Skeletal muscle cell (primary cell): ENCODE results near the gene ITGB8.
A peak's percentile ranks its signal among the peaks of the same experiment; 100 is the strongest.
"Not testable (repeated sequence)": the region's sequence is repeated elsewhere in the genome, so short reads cannot be mapped to it uniquely, and the experiment has no call there.

Experiments used
- DNase-seq: peaks from one replicate; pipeline ENCODE4 v3.0.0-alpha.2; 2010; ENCODE audit warnings: low read depth
- H3K4me3 ChIP-seq: 2 replicates; pipeline ENCODE4 v1.5.1; 2011; ENCODE audit warnings: low read depth, mild to moderate bottlenecking, control low read depth, low read length, moderate library complexity

Gene ITGB8

DNA sequence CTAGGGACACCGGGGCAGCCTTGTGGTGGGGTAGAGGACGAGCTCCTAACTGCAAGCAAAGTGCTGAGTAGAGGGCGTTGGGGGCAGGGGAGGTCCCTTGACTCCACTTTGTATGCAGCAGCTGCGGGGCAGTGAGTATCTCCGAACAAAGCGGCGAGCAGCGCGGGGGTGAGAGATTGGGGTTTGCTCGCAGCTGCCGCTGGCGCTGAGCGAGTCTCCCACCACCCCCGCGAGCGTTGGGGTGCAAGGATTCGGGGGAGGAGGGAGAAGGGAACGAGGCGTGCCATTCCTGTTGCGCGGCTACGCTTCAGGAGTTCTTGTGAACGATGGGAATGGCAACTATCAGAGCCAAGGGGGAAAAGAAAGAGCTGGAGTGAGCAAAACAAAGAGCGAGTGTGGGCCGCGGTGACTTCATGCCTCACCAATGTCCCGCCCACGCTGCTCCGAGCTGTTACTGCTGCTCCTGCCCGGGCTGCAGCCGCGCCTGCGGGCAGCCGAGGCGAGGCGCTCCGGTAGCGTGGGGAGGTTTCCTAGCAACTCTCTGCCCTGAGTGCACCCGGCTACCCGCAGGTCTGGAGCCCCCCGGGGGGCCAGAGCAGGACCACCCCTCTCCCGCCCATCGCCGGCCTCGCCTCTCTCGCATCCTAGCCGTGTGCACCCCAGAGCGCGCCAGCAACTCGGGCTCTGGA is at the start of gene ITGB8:
Gene ITGB8 (plus strand): TSS at position 662 of the 689 bp plus-strand sequence. CDS start 907 bp downstream, outside the sequence.
- peak; percentile 85 for DNase-seq

DNA sequence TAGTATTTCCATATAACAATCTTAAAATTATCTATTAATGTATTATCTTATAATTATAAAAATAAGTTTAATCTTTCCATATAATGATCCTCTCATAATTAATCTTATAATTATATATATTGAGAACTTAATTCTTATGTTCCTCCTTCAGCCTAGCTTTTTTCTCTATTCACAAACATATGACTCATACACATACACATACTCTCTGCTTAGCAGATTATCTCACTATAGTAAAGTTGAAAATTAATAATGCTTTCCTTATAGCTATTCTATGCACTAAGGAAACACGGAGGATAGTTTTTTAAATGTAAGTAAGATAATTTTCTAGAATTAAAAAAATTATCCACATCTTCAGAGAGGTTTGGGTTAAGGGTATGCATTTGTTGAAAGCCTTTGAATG is 47.7 kb upstream of the ITGB8 start:
- H3K4me3 ChIP-seq = no peak overlapping the region
- DNase-seq = no peak

More for the DNA sequence above, at the start of gene ITGB8:
- H3K4me3 ChIP-seq = peak within 1 kb of the TSS; percentile 66

GRCh38 chr7:20283385-20283784 is 47.3 kb upstream of the ITGB8 start:
- no peak for DNase-seq
- no peak overlapping the region for H3K4me3 ChIP-seq

- H3K4me3 ChIP-seq = no peak overlapping the region
- DNase-seq = no peak
Measured at GRCh38 chr7:20284003-20284770, 46.5 kb upstream of the ITGB8 start.

DNA sequence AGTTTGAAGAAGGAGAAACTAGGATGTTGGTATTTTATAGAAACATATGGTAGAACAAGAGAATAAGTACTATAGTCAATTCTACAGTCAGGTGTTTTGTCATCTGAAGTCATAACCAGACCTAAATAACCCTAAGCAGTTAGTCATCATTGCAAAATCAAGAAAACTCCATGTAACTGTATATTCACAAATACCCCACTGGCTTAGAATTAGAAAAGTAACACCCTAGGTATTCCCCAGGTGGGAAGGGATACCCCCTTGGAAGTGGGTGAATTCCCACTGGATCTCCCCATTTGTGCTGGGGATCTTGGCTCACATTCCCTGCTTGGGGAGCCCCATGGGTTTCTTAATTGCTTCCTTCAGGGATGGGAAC is 45.9 kb upstream of the ITGB8 start:
- no peak overlapping the region for H3K4me3 ChIP-seq

GRCh38 chr7:20287317-20287716 is 43.4 kb upstream of the ITGB8 start:
- DNase-seq = no peak
- no peak overlapping the region for H3K4me3 ChIP-seq

More for the DNA sequence above, 45.9 kb upstream of the ITGB8 start:
- DNase-seq = no peak

DNA sequence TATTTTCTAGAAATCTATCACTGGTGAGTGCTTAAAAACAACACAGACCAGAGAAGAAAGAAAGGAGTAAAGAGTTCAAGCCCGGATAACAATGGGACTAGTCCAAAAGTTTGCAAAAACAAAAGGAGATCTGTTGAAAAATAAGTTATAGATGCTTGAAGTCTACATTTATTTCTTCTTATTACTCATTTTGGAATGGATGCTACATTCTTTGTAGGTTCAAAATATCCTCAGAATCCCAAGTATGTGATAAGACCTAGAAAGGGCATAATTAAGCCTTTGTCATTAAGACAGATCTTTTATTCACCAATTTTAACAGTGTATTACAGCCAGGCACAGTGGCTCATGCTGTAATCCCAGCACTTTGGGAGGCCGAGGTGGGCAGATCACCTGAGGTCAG is 42.7 kb upstream of the ITGB8 start:
- H3K4me3 ChIP-seq = no peak overlapping the region
- no peak for DNase-seq

DNA sequence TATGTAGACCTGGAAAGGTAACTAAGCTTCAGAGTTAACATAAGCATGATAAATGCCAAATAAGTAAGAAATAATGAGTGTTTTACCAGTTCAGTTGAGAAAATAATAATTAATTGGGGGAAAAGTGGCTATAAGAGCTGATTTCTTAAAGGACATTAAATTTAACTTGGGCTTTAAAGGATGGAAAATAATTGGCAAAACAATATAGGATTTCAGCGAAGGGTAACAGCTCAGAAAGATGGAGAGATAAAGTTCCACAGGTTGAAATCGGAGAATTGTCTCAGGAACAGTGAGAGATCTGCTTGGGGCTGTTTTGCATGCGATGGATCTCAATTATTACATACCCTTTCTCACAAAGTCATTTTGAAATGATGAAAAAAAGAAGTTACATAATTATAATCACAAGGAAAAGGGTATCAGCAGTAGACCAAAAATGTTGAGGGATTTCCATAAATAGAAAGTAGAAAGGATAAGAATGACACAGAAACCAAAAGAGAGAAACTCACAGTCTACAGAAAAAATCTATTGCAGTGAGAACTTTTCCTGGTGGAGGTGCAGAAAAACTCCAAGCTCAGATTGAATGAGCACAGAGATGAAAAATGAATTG is 40.1 kb upstream of the ITGB8 start:
- H3K4me3 ChIP-seq = no peak overlapping the region
- no peak for DNase-seq

GRCh38 chr7:20293336-20293735 is 37.4 kb upstream of the ITGB8 start:
- no peak for DNase-seq
- no peak overlapping the region for H3K4me3 ChIP-seq

DNA sequence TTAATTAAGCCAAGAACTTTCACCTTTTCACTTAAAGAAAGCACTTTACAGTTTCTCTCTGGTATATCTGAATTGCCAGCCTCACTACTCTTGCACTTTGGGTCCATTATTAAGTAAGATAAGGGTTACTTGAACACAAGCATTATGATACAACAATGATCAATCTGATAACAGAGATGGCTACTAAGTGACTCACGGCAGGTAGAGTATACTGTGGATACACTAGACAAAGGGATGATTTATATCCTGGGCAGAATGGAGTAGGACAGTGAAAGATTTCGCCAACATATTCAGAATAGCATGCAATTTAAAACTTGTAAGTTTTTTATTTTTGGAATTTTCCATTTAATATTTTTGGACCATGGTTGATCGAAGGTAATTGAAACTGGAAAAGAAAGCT is 34.3 kb upstream of the ITGB8 start:
- DNase-seq = no peak
- H3K4me3 ChIP-seq = no peak overlapping the region

- no peak for DNase-seq
- no peak overlapping the region for H3K4me3 ChIP-seq
Measured at GRCh38 chr7:20296901-20297300, 33.8 kb upstream of the ITGB8 start.

DNA sequence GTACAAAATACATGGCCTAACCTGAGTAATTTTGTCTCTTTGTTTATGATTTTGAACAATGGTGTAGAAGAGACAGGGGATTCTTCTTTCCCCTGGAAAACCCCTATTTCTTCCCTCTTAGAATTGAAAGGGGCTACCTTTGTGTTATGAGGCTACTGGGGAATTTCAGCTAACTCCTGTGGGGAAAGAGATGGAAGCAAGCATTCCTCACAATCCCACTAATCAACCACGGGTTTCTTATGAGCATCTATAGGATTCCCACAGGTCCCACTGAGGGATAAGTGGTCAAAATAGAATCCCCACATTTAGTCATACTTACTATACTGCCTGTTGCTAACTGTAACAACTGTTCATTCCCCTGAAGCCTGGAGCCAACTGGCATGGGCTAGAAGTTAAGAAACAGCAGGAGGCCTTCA is 32.2 kb upstream of the ITGB8 start:
- DNase-seq = no peak
- no peak overlapping the region for H3K4me3 ChIP-seq

- no peak overlapping the region for H3K4me3 ChIP-seq
- DNase-seq = no peak
Measured at GRCh38 chr7:20299145-20299544, 31.6 kb upstream of the ITGB8 start.

- no peak overlapping the region for H3K4me3 ChIP-seq
- no peak for DNase-seq
Measured at GRCh38 chr7:20299647-20300312, 30.9 kb upstream of the ITGB8 start.

DNA sequence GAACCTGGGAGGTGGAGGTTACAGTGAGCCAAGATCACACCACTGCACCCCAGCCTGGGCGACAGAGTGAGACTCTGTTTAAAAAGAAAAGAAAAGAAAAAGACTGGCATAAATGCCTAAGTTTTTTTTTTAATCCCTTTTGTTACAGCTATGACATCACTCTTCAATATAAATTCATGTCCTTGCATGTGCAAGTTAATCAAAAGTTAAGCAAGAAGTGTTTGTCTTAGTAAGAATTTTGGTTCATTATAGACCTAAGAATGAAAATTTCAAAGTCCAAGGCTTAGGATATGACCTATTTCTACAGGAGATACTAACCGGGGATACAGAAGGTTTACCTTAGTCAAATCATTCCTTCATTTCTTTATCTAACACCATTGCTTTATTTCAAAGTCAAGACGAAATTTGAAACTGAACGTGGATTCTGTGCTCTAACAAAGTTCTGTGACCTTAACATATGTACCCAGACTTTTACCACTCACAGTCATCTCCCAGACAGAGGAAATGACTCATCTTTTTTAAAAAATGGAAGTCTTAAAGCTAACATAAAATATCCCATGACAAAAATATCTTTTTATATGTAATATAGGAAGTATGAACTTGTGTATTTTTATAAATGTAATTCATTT is 29.3 kb upstream of the ITGB8 start:
- no peak overlapping the region for H3K4me3 ChIP-seq
- no peak for DNase-seq

GRCh38 chr7:20302300-20302699 is 28.4 kb upstream of the ITGB8 start:
- not testable (repeated sequence) for DNase-seq, H3K4me3 ChIP-seq

- DNase-seq = no peak
- no peak overlapping the region for H3K4me3 ChIP-seq
Measured at GRCh38 chr7:20302891-20303290, 27.8 kb upstream of the ITGB8 start.

- DNase-seq = no peak
- H3K4me3 ChIP-seq = no peak overlapping the region
Measured at GRCh38 chr7:20304366-20304765, 26.3 kb upstream of the ITGB8 start.

GRCh38 chr7:20305726-20306125 is 25.0 kb upstream of the ITGB8 start:
- H3K4me3 ChIP-seq = no peak overlapping the region
- no peak for DNase-seq
